K562 (cell line): Measurements from ENCODE around the gene SLC26A11. TPM values are rescaled to one million over a fixed set of nuclear protein-coding genes. Genes with fewer than 3 reads are reported as not detected.

ENCODE experiments used
- ATAC-seq: fragments of 200-7000 bp; cut with Tn5 transposase; 3 replicates; pipeline ENCODE4 v1.9.1; 2020; ENCODE audit warnings: moderate library complexity
- Bru-seq: library from RNA; stranded (reverse); fragments of 400-500 nt; gene quantifications from one replicate; lab custom pipeline; 2021; lab: Mats Ljungman, UMichigan
- BruChase-seq, 2 experiments: library from RNA; stranded (reverse); fragments of 400-500 nt; gene quantifications; one replicate each; lab custom pipeline; 2021; lab: Mats Ljungman, UMichigan
- BruUV-seq: library from RNA; stranded (reverse); fragments of 400-500 nt; replicated peaks from 2 replicates; lab custom pipeline; 2021; lab: Mats Ljungman, UMichigan
- CTCF ChIA-PET: fragments of 300-600 bp; formaldehyde crosslinking; extraction: SDS; loops from one replicate; lab custom pipeline; 2021; ENCODE audit warnings: low intra/inter-chr PET ratio; lab: Yijun Ruan, JAX
- POLR2A ChIA-PET: fragments of 300-600, 350-650 bp; sonication (Branson Sonifier 250); formaldehyde crosslinking; extraction: SDS; loops from one replicate; lab custom pipeline; 2021; ENCODE audit warnings: antibody characterized with exemption, inconsistent platforms; lab: Yijun Ruan, JAX
- DNase-seq, 4 experiments: peaks; one replicate each; pipeline versions ENCODE4 v3.0.0 to v3.0.0-alpha.2; 2011 to 2018; ENCODE audit warnings: low spot score in 3 of 4, mixed read lengths in 3 of 4; ENCODE audit errors: extremely low read depth in 1 of 4
- FAIRE-seq: peaks from 2 replicates; lab custom pipeline; 2011; peaks lifted over from hg19 to GRCh38; lab: Jason Lieb, UNC
- H2AFZ ChIP-seq: 2 replicates; pipeline ENCODE4 v1.6.0; 2011; ENCODE audit warnings: low read depth, low read length, control low read depth, inconsistent platforms
- H3K27ac ChIP-seq: fragments of 200-600 bp; 3 replicates; pipeline ENCODE4 v1.8.0; 2011; ENCODE audit warnings: low read depth, mild to moderate bottlenecking, control low read depth, inconsistent platforms, low read length, moderate library complexity, mixed read lengths; ENCODE audit errors: extremely low read depth
- H3K27me3 ChIP-seq, 2 experiments: fragments of 300-600 bp in 1 of 2; 2 replicates in 1 of 2; 3 replicates in 1 of 2; pipeline versions ENCODE4 v1.6.0 to v1.8.0; 2011; ENCODE audit warnings: inconsistent platforms in 2 of 2, low read length in 2 of 2, mild to moderate bottlenecking in 1 of 2, mixed read lengths in 1 of 2, moderate library complexity in 1 of 2; ENCODE audit not compliant: control insufficient read depth in 2 of 2, insufficient read depth in 2 of 2
- H3K36me3 ChIP-seq: fragments of 300-600 bp; 3 replicates; pipeline ENCODE4 v1.8.0; 2011; ENCODE audit warnings: mild to moderate bottlenecking, low read length, inconsistent platforms; ENCODE audit not compliant: control insufficient read depth, insufficient read depth
- H3K4me1 ChIP-seq, 2 experiments: fragments of 200-600 bp in 1 of 2; replicated peaks in 1 of 2; 2 replicates in 1 of 2; 3 replicates in 1 of 2; pipeline versions ENCODE4 v1.5.1 to v1.8.0; 2011; ENCODE audit warnings: inconsistent platforms in 2 of 2, low read length in 2 of 2, mild to moderate bottlenecking in 1 of 2, mixed read lengths in 1 of 2, moderate library complexity in 1 of 2; ENCODE audit not compliant: control insufficient read depth in 2 of 2, insufficient read depth in 2 of 2
- H3K4me2 ChIP-seq: 2 replicates; pipeline ENCODE4 v1.6.1; 2011; ENCODE audit warnings: low read length, control low read depth, inconsistent platforms, mixed read lengths; ENCODE audit not compliant: insufficient read depth
- H3K4me3 ChIP-seq: fragments of 200-600 bp; sonication (generic), shearing (Covaris generic); 2 replicates; pipeline ENCODE4 v1.5.1; 2016; ENCODE audit warnings: control low read depth, inconsistent platforms
- H3K79me2 ChIP-seq: fragments of 200-600 bp; 3 replicates; pipeline ENCODE4 v1.8.0; 2011; ENCODE audit warnings: low read length, inconsistent platforms; ENCODE audit not compliant: control insufficient read depth, insufficient read depth
- H3K9ac ChIP-seq, 2 experiments: 2 replicates each; pipeline versions ENCODE4 v1.6.0 to v1.6.1; 2011; ENCODE audit warnings: low read depth in 2 of 2, low read length in 2 of 2, control low read depth in 1 of 2, inconsistent platforms in 1 of 2, mild to moderate bottlenecking in 1 of 2, mixed read lengths in 1 of 2; ENCODE audit not compliant: insufficient read depth in 1 of 2
- H3K9me1 ChIP-seq: one replicate; pipeline ENCODE4 v1.6.0; 2011; ENCODE audit warnings: inconsistent platforms, mild to moderate bottlenecking, low read length, moderate library complexity; ENCODE audit not compliant: control insufficient read depth, insufficient read depth
- H3K9me3 ChIP-seq: replicated peaks from 2 replicates; pipeline ENCODE4 v1.5.1; 2011; ENCODE audit warnings: low read depth, low read length, inconsistent platforms; ENCODE audit not compliant: control insufficient read depth, insufficient read depth
- H4K20me1 ChIP-seq: replicated peaks from 2 replicates; pipeline ENCODE4 v1.6.1; 2011; ENCODE audit warnings: low read length, inconsistent platforms, mixed read lengths; ENCODE audit not compliant: control insufficient read depth, insufficient read depth
- IRF9 ChIP-seq: fragments of 450-650 bp; IDR thresholded peaks from 2 replicates; pipeline ENCODE4 v1.6.1; 2016; ENCODE audit warnings: missing biosample characterization, missing genetic modification characterization
- PYGO2 ChIP-seq: fragments of 450-650 bp; IDR thresholded peaks from 2 replicates; pipeline ENCODE4 v1.6.1; 2016; ENCODE audit warnings: mild to moderate bottlenecking, missing genetic modification characterization, moderate library complexity, missing compliant biosample characterization
- SNAPC5 ChIP-seq: fragments of 250-450 bp; sonication (Bioruptor Pico); IDR thresholded peaks from 2 replicates; pipeline ENCODE4 v1.8.0; 2021; ENCODE audit warnings: moderate library complexity, mild to moderate bottlenecking, inconsistent platforms
- SOX6 ChIP-seq: fragments of 450-650 bp; IDR thresholded peaks from 2 replicates; pipeline ENCODE4 v1.6.1; 2014; ENCODE audit warnings: mild to moderate bottlenecking
- SRSF7 ChIP-seq: fragments of 200-400 bp; formaldehyde crosslinking; optimal IDR thresholded peaks from 2 replicates; pipeline ENCODE3; 2017; ENCODE audit warnings: mild to moderate bottlenecking, low read depth, low read length
- TBL1XR1 ChIP-seq, 2 experiments: IDR thresholded peaks; 2 replicates each; pipeline ENCODE4 v1.6.1; 2012; ENCODE audit warnings: improper control_type of control experiment in 2 of 2, low read length in 2 of 2, mild to moderate bottlenecking in 1 of 2
- YY1 ChIP-seq, 3 experiments: IDR thresholded peaks; 2 replicates each; pipeline ENCODE4 v1.6.1; 2011; ENCODE audit warnings: low read length in 2 of 3, mild to moderate bottlenecking in 2 of 3, moderate library complexity in 2 of 3, borderline replicate concordance in 1 of 3, control low read depth in 1 of 3, low read depth in 1 of 3; ENCODE audit not compliant: insufficient read depth in 3 of 3, insufficient replicate concordance in 2 of 3, control insufficient read depth in 1 of 3, insufficient read length in 1 of 3; ENCODE audit errors: extremely low read depth in 1 of 3
- ZC3H8 ChIP-seq: fragments of 450-650 bp; IDR thresholded peaks from 2 replicates; pipeline ENCODE4 v1.6.1; 2017
- ZFX ChIP-seq: sonication (generic); formaldehyde crosslinking; IDR thresholded peaks from 2 replicates; pipeline ENCODE4 v1.8.0; 2022; ENCODE audit warnings: mild to moderate bottlenecking, missing genetic modification reagents, moderate library complexity
- ZNF232 ChIP-seq: sonication (generic); formaldehyde crosslinking; IDR thresholded peaks from 2 replicates; pipeline ENCODE4 v1.8.0; 2022; ENCODE audit warnings: mild to moderate bottlenecking, missing genetic modification reagents
- ZZZ3 ChIP-seq: fragments of 450-650 bp; IDR thresholded peaks from 2 replicates; pipeline ENCODE4 v1.6.1; 2016; ENCODE audit warnings: antibody characterized with exemption, mild to moderate bottlenecking, moderate library complexity
- WGBS: fragments of 100-300 bp; shearing (Covaris generic); methylation state at CpG from one replicate; pipeline ENCODE4 v1.1.6; 2016; ENCODE audit warnings: low coverage, mixed read lengths; ENCODE audit not compliant: insufficient coverage; ENCODE audit errors: missing lambda C conversion rate; 5-methylcytosine and 5-hydroxymethylcytosine counted together
- in situ Hi-C: fragments of 300-500 bp; cut with MboI; formaldehyde crosslinking; loops from 4 replicates; pipeline ENCODE4 v1.15.0; 2018; ENCODE audit warnings: inconsistent platforms, mixed read lengths
- intact Hi-C: fragments of 100-400 bp; cut with micrococcal nuclease; formaldehyde crosslinking; loops from 2 replicates; pipeline ENCODE4 v1.14.2; 2022
- long read RNA-seq, 3 experiments: library from polyadenylated mRNA in 2 of 3; library from RNA in 1 of 3; unstranded in 2 of 3; stranded (forward) in 1 of 3; transcript quantifications; one replicate each; pipeline ENCODE4 v2.0.0, GENCODE V29; 2019 to 2022
- polyA minus RNA-seq, 3 experiments: library from RNA; depleted of rRNA, polyadenylated mRNA; stranded (reverse); fragments of >200 nt; gene quantifications; 2 replicates each; pipeline ENCODE4 v1.2.3, GENCODE V29; 2011
- polyA plus RNA-seq, 8 experiments: library from polyadenylated mRNA; depleted of rRNA in 4 of 8; stranded (reverse) in 5 of 8; unstranded in 3 of 8; fragments of >200 nt; fragmentation: Nextera tagmentation in 2 of 8; fragmentation: Illumina TruSeq in 1 of 8; extraction: Ambion mirVana in 2 of 8; extraction: Trizol in 1 of 8; gene quantifications; 2 replicates each; pipeline versions ENCODE4 v1.2.1 to v1.2.3, GENCODE V29; 2011 to 2014; ENCODE audit warnings: inconsistent platforms in 1 of 8, missing spikeins in 1 of 8
- total RNA-seq, 7 experiments: library from RNA; depleted of rRNA in 6 of 7; stranded (reverse); fragments of >200 nt in 6 of 7; fragmentation: Illumina TruSeq in 2 of 7; extraction: Trizol in 2 of 7; gene quantifications; 2 replicates each; pipeline versions ENCODE4 v1.2.1 to v1.2.3, GENCODE V29; 2011 to 2021; ENCODE audit warnings: low replicate concordance in 1 of 7
- TF ChIP-seq, protein P1 (sequence below): sonication (generic); formaldehyde crosslinking; IDR thresholded peaks from 2 replicates; pipeline ENCODE4 v1.8.0; 2022; ENCODE audit warnings: mild to moderate bottlenecking, low read depth, missing genetic modification reagents
- TF ChIP-seq, protein P2 (sequence below): IDR thresholded peaks from 3 replicates; pipeline ENCODE4 v1.6.1; 2011; ENCODE audit warnings: borderline replicate concordance, mild to moderate bottlenecking; ENCODE audit not compliant: insufficient read length, insufficient read depth

SLC26A11 gene
- 8.5 and 21.1 TPM in 2 replicates for total RNA-seq (2011; cell fraction: chromatin; rRNA removed; ENCODE audit: low replicate concordance)
- 13.3 and 15.8 TPM in 2 replicates for total RNA-seq (2011; cell fraction: nucleolus; rRNA removed)
- total RNA-seq (2011; cell fraction: nucleoplasm; rRNA removed) = 6.9 and 13.1 TPM in 2 replicates
- total RNA-seq (2014; rRNA removed) (1.5 and 3.4 TPM in 2 replicates), total RNA-seq (2014; rRNA removed; fragmentation: Illumina TruSeq; extraction: Trizol) (0.38 and 0.91 TPM in 2 replicates), total RNA-seq (2015; rRNA removed; fragmentation: Illumina TruSeq; extraction: Trizol) (1.0 and 1.4 TPM in 2 replicates), total RNA-seq (2021) (3.1 and 4.0 TPM in 2 replicates), polyA plus RNA-seq (2011; rRNA removed) (0.52 and 0.53 TPM in 2 replicates), polyA plus RNA-seq (2014; fragmentation: Illumina TruSeq; extraction: Trizol) (1.4 and 1.9 TPM in 2 replicates), polyA plus RNA-seq (2014; fragmentation: Nextera tagmentation; extraction: Ambion mirVana) (under 1 TPM in 1 of 2 experiments, not detected in 1; 0.06 TPM), polyA plus RNA-seq (2014; rRNA removed) (2.8 and 4.2 TPM in 2 replicates), polyA minus RNA-seq (2011; rRNA and poly(A)+ RNA removed) (0.46 TPM in 1 of 2 replicates, not detected in the other), Bru-seq, nascent RNA (percentile 43 among the genes with signal in this experiment), BruChase-seq, experiment 1, labeled RNA remaining after a 2-hour chase (percentile 38 among the genes with signal in this experiment), BruChase-seq, experiment 2, labeled RNA remaining after a 6-hour chase (percentile 44 among the genes with signal in this experiment)
- 0.43 and 1.2 TPM in 2 replicates for polyA plus RNA-seq (2011; cell fraction: cytosol; rRNA removed)
- 4.1 and 8.1 TPM in 2 replicates for polyA plus RNA-seq (2011; cell fraction: nucleus; rRNA removed)
- 2.7 and 5.4 TPM in 2 replicates for polyA plus RNA-seq (2012)
- 0.57 and 1.9 TPM in 2 replicates for polyA minus RNA-seq (2011; cell fraction: cytosol; rRNA and poly(A)+ RNA removed)
- polyA minus RNA-seq (2011; cell fraction: nucleus; rRNA and poly(A)+ RNA removed) = 1.2 and 2.0 TPM in 2 replicates
- long read RNA-seq, experiment 1, partial matches to known transcripts = 1 of 4 reads
- long read RNA-seq, experiment 1, other reads (novel, unspliced or antisense) = 3 of 4 reads
- long read RNA-seq, experiment 2 = 0 reads
- long read RNA-seq, experiment 3, partial matches to known transcripts = 0 of 2 reads
- long read RNA-seq, experiment 3, other reads (novel, unspliced or antisense) = 1 of 2 reads

- DNase-seq (peak; percentile 72 to 97 (median 93)), ATAC-seq (peak; percentile 94), FAIRE-seq (no peak)
- H3K79me2 ChIP-seq = peaks cover 3% of the 10 kb centered on the region; the same call in 1 of the 3 replicates
- no TSS peak for BruUV-seq
- ChIA-PET POLR2A (interaction anchor here (1.8 kb wide), 1 partner anchor 8 kb away, joined by 9 read pairs; no protein-coding TSS in a partner anchor), CTCF (no interaction called here)
- H3K4me2 ChIP-seq = peak within 1 kb of the TSS; percentile 87
- no peaks in the 10 kb centered on the region for H3K27me3 ChIP-seq
- peaks cover 17% of the 10 kb centered on the region; the same call in 1 of the 3 replicates for H3K36me3 ChIP-seq
- H3K4me3 ChIP-seq = peak within 1 kb of the TSS; percentile 51
- 0 out of 2 replicates have a peak, but pooled peaks cover 7% of the 10 kb centered on the region for H4K20me1 ChIP-seq
- H3K9me3 ChIP-seq = no peaks in the 10 kb centered on the region
- WGBS = 0% methylated on average over 11 of the region's 77 CpGs
- H2AFZ ChIP-seq = peak within 1 kb of the TSS; percentile 83
- no peaks in the 10 kb centered on the region for H3K9me1 ChIP-seq
- in situ Hi-C loops = no loop called here
- H3K27ac ChIP-seq = peak within 1 kb of the TSS; percentile 51
- intact Hi-C loops = no loop called here
- H3K9ac ChIP-seq = peak within 1 kb of the TSS; percentile 75 to 96
- H3K4me1 ChIP-seq = peaks cover 9 to 46% of the 10 kb centered on the region in 2 experiments; a peak in 4 of 5 replicates
- TF ChIP-seq PYGO2 (tag) (no peak), TBL1XR1 (IDR thresholded peaks at IDR 0.05; ENCODE audit: low read length in 2 of 2) (no peak), SOX6 (no peak), SRSF7 (no peak), SNAPC5 (CRISPR knock-in tag) (no peak), IRF9 (tag) (no peak), ZFX (CRISPR knock-in tag) (peak; percentile 64), ZZZ3 (no peak), ZNF232 (no peak), YY1 (IDR thresholded peaks at IDR 0.05; ENCODE audit: borderline replicate concordance in 1 of 3, control insufficient read depth in 1 of 3, extremely low read depth in 1 of 3, insufficient read depth in 3 of 3, insufficient read length in 1 of 3, insufficient replicate concordance in 2 of 3, low read depth in 1 of 3, low read length in 2 of 3) (peak in 2 of 3 experiments; percentile 66 to 76), ZC3H8 (no peak)
- TF ChIP-seq, protein P1, sequence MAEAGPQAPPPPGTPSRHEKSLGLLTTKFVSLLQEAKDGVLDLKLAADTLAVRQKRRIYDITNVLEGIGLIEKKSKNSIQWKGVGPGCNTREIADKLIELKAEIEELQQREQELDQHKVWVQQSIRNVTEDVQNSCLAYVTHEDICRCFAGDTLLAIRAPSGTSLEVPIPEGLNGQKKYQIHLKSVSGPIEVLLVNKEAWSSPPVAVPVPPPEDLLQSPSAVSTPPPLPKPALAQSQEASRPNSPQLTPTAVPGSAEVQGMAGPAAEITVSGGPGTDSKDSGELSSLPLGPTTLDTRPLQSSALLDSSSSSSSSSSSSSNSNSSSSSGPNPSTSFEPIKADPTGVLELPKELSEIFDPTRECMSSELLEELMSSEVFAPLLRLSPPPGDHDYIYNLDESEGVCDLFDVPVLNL (CRISPR knock-in tag) = no peak
- TF ChIP-seq, protein P2, sequence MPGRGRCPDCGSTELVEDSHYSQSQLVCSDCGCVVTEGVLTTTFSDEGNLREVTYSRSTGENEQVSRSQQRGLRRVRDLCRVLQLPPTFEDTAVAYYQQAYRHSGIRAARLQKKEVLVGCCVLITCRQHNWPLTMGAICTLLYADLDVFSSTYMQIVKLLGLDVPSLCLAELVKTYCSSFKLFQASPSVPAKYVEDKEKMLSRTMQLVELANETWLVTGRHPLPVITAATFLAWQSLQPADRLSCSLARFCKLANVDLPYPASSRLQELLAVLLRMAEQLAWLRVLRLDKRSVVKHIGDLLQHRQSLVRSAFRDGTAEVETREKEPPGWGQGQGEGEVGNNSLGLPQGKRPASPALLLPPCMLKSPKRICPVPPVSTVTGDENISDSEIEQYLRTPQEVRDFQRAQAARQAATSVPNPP = no peak
These were observed at the start of gene SLC26A11, which contains the start of gene SGSH for GRCh38 chr17:80220054-80220735. TSS of gene SLC26A11 (plus strand) at chr17:80220427. CDS start at chr17:80221561, 1,134 bp downstream. TSS of gene SGSH (minus strand) at chr17:80220333. CDS start at chr17:80220313, 20 bp downstream.
